ENCODE data around the gene FBXL7. TPM values are rescaled to one million over a fixed set of nuclear protein-coding genes. Genes with fewer than 3 reads are reported as not detected.

The FBXL7 gene
- polyA plus RNA-seq, 1 donor (not counting 4 experiments of a cell fraction or from before 2014, with no cell fraction given) = 0.22 TPM

DNA sequence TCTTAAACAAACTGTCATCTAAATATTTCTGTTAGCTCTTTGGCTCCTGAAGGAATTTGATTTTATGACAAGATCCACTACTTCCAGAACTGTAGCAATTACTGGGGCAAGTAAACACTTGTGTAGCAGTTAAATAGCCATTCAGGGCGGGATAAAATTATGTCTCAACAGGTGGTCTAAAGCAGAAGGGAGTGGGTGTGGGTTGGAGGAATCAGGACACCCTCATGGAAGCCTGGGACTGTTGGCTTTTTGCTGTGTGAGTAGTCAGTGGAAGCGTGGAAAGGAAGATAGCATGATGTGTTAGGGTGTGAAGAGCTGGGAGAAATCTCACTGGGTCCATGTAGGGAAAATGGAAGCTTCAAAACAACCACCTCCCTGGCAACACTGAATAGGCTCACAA is 127.1 kb downstream of the FBXL7 start:
- H3K27me3 ChIP-seq (ENCODE audit: control insufficient read depth, extremely low read depth, insufficient read depth, low read length) = no peaks in the 10 kb centered on the region
- no peaks in the 10 kb centered on the region for H3K9me3 ChIP-seq (ENCODE audit: control insufficient read depth, low read depth, low read length)
- no peak overlapping the region for H3K4me3 ChIP-seq (ENCODE audit: control insufficient read depth in 2 of 3, extremely low read depth in 1 of 3, insufficient read depth in 2 of 3, low read depth in 1 of 3, low read length in 3 of 3)
- DNase-seq (ENCODE audit: low read depth, low spot score) (no peak), FAIRE-seq (no peak)
- H3K9me1 ChIP-seq (ENCODE audit: control insufficient read depth, extremely low read depth, insufficient read depth, low read length) = no peaks in the 10 kb centered on the region
- H3K4me2 ChIP-seq (ENCODE audit: control insufficient read depth, extremely low read depth, insufficient read depth, low read depth, low read length) = no peak overlapping the region
- no peak overlapping the region for H3K9ac ChIP-seq (ENCODE audit: control insufficient read depth, extremely low read depth, insufficient read depth, low read length)
- no peak overlapping the region for H3K27ac ChIP-seq (ENCODE audit: control insufficient read depth, insufficient read depth, low read length)
- dilution Hi-C loops (cut with MboI; ENCODE audit: extremely low pct_ligation_motif_present, low sequenced_read_pairs) = no loop called here
- H4K20me1 ChIP-seq (ENCODE audit: control insufficient read depth, extremely low read depth, insufficient read depth, low read length) = no peaks in the 10 kb centered on the region
- H2AFZ ChIP-seq (ENCODE audit: control insufficient read depth, low read length) = no peak overlapping the region
- H3K36me3 ChIP-seq (ENCODE audit: control insufficient read depth in 2 of 2, extremely low read depth in 1 of 2, insufficient read depth in 2 of 2, low read length in 2 of 2) = no peaks in the 10 kb centered on the region
- no peaks in the 10 kb centered on the region for H3K79me2 ChIP-seq (ENCODE audit: control insufficient read depth, insufficient read depth, low read length)
- TF ChIP-seq EZH2 (IDR thresholded peaks at IDR 0.05; ENCODE audit: low read length) = no peak
- TF ChIP-seq, protein P1, sequence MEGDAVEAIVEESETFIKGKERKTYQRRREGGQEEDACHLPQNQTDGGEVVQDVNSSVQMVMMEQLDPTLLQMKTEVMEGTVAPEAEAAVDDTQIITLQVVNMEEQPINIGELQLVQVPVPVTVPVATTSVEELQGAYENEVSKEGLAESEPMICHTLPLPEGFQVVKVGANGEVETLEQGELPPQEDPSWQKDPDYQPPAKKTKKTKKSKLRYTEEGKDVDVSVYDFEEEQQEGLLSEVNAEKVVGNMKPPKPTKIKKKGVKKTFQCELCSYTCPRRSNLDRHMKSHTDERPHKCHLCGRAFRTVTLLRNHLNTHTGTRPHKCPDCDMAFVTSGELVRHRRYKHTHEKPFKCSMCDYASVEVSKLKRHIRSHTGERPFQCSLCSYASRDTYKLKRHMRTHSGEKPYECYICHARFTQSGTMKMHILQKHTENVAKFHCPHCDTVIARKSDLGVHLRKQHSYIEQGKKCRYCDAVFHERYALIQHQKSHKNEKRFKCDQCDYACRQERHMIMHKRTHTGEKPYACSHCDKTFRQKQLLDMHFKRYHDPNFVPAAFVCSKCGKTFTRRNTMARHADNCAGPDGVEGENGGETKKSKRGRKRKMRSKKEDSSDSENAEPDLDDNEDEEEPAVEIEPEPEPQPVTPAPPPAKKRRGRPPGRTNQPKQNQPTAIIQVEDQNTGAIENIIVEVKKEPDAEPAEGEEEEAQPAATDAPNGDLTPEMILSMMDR (optimal IDR thresholded peaks at IDR 0.05 in 1 of 3, IDR thresholded peaks at IDR 0.05 in 1 of 3, conservative IDR thresholded peaks at IDR 0.05 in 1 of 3; ENCODE audit: extremely low read depth in 1 of 3, insufficient read depth in 2 of 3, low read length in 3 of 3) = no peak
- no peaks in the 10 kb centered on the region for H3K4me1 ChIP-seq (ENCODE audit: control insufficient read depth, extremely low read depth, insufficient read depth, low read length)

DNA sequence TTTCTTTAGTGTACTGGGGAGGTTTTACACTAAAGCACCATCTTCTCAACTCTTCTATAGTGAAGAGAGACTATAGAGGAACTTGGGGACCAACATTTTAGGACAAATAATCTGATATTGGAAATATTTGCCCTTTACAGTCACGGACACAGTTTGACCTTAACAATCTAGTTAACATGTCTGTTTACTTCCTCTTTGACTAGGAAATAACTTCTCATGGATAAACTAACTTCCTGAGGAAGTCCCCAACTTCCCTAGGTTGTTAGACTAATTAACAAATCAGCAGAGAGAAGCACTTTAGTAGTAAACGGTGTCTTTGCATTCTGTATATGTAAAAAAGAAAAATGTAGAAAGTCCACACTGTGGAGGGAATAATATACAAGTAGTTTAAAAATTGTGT is 127.7 kb downstream of the FBXL7 start:
- dilution Hi-C loops (cut with MboI; ENCODE audit: extremely low pct_ligation_motif_present, low sequenced_read_pairs) = no loop called here
- H3K4me2 ChIP-seq (ENCODE audit: control insufficient read depth, extremely low read depth, insufficient read depth, low read depth, low read length) = no peak overlapping the region
- H3K79me2 ChIP-seq (ENCODE audit: control insufficient read depth, insufficient read depth, low read length) = no peaks in the 10 kb centered on the region
- no peak overlapping the region for H3K9ac ChIP-seq (ENCODE audit: control insufficient read depth, extremely low read depth, insufficient read depth, low read length)
- no peaks in the 10 kb centered on the region for H3K27me3 ChIP-seq (ENCODE audit: control insufficient read depth, extremely low read depth, insufficient read depth, low read length)
- H3K4me3 ChIP-seq (ENCODE audit: control insufficient read depth in 2 of 3, extremely low read depth in 1 of 3, insufficient read depth in 2 of 3, low read depth in 1 of 3, low read length in 3 of 3) = no peak overlapping the region
- DNase-seq (ENCODE audit: low read depth, low spot score) (no peak), FAIRE-seq (no peak)
- H3K9me1 ChIP-seq (ENCODE audit: control insufficient read depth, extremely low read depth, insufficient read depth, low read length) = no peaks in the 10 kb centered on the region
- no peak overlapping the region for H2AFZ ChIP-seq (ENCODE audit: control insufficient read depth, low read length)
- no peaks in the 10 kb centered on the region for H4K20me1 ChIP-seq (ENCODE audit: control insufficient read depth, extremely low read depth, insufficient read depth, low read length)
- H3K4me1 ChIP-seq (ENCODE audit: control insufficient read depth, extremely low read depth, insufficient read depth, low read length) = no peaks in the 10 kb centered on the region
- H3K36me3 ChIP-seq (ENCODE audit: control insufficient read depth in 2 of 2, extremely low read depth in 1 of 2, insufficient read depth in 2 of 2, low read length in 2 of 2) = no peaks in the 10 kb centered on the region
- TF ChIP-seq, protein P1 (optimal IDR thresholded peaks at IDR 0.05 in 1 of 3, IDR thresholded peaks at IDR 0.05 in 1 of 3, conservative IDR thresholded peaks at IDR 0.05 in 1 of 3; ENCODE audit: extremely low read depth in 1 of 3, insufficient read depth in 2 of 3, low read length in 3 of 3) = no peak
- no peak for TF ChIP-seq EZH2 (IDR thresholded peaks at IDR 0.05; ENCODE audit: low read length)
- H3K9me3 ChIP-seq (ENCODE audit: control insufficient read depth, low read depth, low read length) = no peaks in the 10 kb centered on the region
- no peak overlapping the region for H3K27ac ChIP-seq (ENCODE audit: control insufficient read depth, insufficient read depth, low read length)
